Transverse colon (tissue), 3 donors: ENCODE results near the gene OPTN.

ENCODE experiments used
- CTCF ChIP-seq, 5 experiments: fragments of 200-600 bp in 3 of 5; fragments of 450-650 bp in 2 of 5; sonication (generic) in 3 of 5; IDR thresholded peaks; 1 replicate in 2 of 5; 2 replicates in 3 of 5; pipeline ENCODE4 v1.5.1; 2016 to 2017; ENCODE audit warnings: antibody characterized with exemption in 5 of 5, inconsistent platforms in 3 of 5, mild to moderate bottlenecking in 2 of 5, moderate library complexity in 1 of 5
- EP300 ChIP-seq: sonication (generic); formaldehyde crosslinking; IDR thresholded peaks from one replicate; pipeline ENCODE4 v1.6.1; 2017; ENCODE audit warnings: antibody characterized with exemption, low read depth
- POLR2A ChIP-seq: fragments of 450-650 bp; IDR thresholded peaks from one replicate; pipeline ENCODE4 v1.6.1; 2016; ENCODE audit warnings: antibody characterized with exemption, mild to moderate bottlenecking, moderate library complexity

DNA sequence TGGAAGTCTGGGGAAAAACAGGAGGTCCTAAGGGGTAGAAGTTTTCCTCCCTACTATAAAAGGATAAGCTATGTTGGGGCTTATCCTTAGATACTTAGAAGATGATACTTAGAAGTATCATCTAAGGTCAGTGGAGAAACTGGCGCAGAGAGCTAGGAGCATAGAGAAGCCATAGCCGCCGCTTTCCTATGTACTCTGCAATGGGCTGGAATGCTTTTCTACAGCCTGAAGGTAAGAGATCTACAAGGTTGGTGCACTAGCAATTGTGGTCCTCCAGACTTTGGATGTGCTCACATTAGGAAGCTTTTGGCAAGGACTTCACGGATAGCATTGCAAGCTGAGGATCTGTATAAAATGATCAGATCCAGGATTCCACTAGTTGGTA, 12.4 kb upstream of the OPTN start:
- TF ChIP-seq POLR2A (no peak), CTCF (IDR thresholded peaks at IDR 0.05) (no peak), EP300 (no peak)
